Suprapubic skin (tissue), 4 donors: Measurements from ENCODE around the gene TEC. TPM values are rescaled to one million over a fixed set of nuclear protein-coding genes. Genes with fewer than 3 reads are reported as not detected.
"Not testable (repeated sequence)": the region's sequence is repeated elsewhere in the genome, so short reads cannot be mapped to it uniquely, and the experiment has no call there.

Experiments used
- DNase-seq, 2 donors: peaks; one replicate each; pipeline ENCODE4 v3.0.0-alpha.2; 2019; ENCODE audit warnings: low spot score in 2 of 2
- H3K27ac ChIP-seq: fragments of 200-600 bp; sonication (generic); one replicate; pipeline ENCODE4 v1.5.1; 2019
- H3K27me3 ChIP-seq: fragments of 200-600 bp; sonication (generic); one replicate; pipeline ENCODE4 v1.5.1; 2019
- H3K36me3 ChIP-seq: fragments of 200-600 bp; sonication (generic); one replicate; pipeline ENCODE4 v1.5.1; 2019
- H3K4me1 ChIP-seq: fragments of 200-600 bp; sonication (generic); one replicate; pipeline ENCODE4 v1.5.1; 2019
- H3K4me3 ChIP-seq: fragments of 200-600 bp; sonication (generic); one replicate; pipeline ENCODE4 v1.5.1; 2019; ENCODE audit warnings: mild to moderate bottlenecking
- H3K9me3 ChIP-seq: fragments of 200-600 bp; sonication (generic); one replicate; pipeline ENCODE4 v1.5.1; 2019
- EP300 ChIP-seq: sonication (generic); formaldehyde crosslinking; IDR thresholded peaks from one replicate; pipeline ENCODE4 v1.6.1; 2017; ENCODE audit warnings: antibody characterized with exemption
- POLR2A ChIP-seq, 2 donors: fragments of 450-650 bp; IDR thresholded peaks; one replicate each; pipeline ENCODE4 v1.6.1; 2017; ENCODE audit warnings: antibody characterized with exemption in 2 of 2, mild to moderate bottlenecking in 2 of 2, moderate library complexity in 2 of 2
- POLR2AphosphoS5 ChIP-seq, 3 donors: sonication (generic); formaldehyde crosslinking; IDR thresholded peaks; one replicate each; pipeline ENCODE4 v1.6.1; 2017; ENCODE audit warnings: antibody characterized with exemption in 3 of 3
- WGBS: methylation state at CpG from one replicate; pipeline ENCODE4 v1.1.5; 2018; 5-methylcytosine and 5-hydroxymethylcytosine counted together
- total RNA-seq, 4 donors: library from RNA; depleted of rRNA; stranded (reverse); fragments of >200 nt; gene quantifications; one replicate each; pipeline ENCODE4 v1.1.0, GENCODE V29; 2016
- TF ChIP-seq, protein P1 (sequence below), 2 donors: fragments of 200-600 bp in 1 of 2; fragments of 450-650 bp in 1 of 2; sonication (generic) in 1 of 2; IDR thresholded peaks; one replicate each; pipeline ENCODE4 v1.5.1; 2016 to 2019; ENCODE audit warnings: antibody characterized with exemption in 2 of 2, mild to moderate bottlenecking in 1 of 2, moderate library complexity in 1 of 2

Gene TEC
- total RNA-seq, 4 donors from 2014 or later = 4.1 to 18.8 (median 7.2) TPM

- H3K9me3 ChIP-seq = no peaks in the 10 kb centered on the region
- WGBS = 84% methylated on average over 7 of the region's 7 CpGs
- TF ChIP-seq EP300 (no peak), POLR2A (IDR thresholded peaks at IDR 0.05) (no peak), POLR2AphosphoS5 (IDR thresholded peaks at IDR 0.05) (no peak)
- TF ChIP-seq, protein P1, sequence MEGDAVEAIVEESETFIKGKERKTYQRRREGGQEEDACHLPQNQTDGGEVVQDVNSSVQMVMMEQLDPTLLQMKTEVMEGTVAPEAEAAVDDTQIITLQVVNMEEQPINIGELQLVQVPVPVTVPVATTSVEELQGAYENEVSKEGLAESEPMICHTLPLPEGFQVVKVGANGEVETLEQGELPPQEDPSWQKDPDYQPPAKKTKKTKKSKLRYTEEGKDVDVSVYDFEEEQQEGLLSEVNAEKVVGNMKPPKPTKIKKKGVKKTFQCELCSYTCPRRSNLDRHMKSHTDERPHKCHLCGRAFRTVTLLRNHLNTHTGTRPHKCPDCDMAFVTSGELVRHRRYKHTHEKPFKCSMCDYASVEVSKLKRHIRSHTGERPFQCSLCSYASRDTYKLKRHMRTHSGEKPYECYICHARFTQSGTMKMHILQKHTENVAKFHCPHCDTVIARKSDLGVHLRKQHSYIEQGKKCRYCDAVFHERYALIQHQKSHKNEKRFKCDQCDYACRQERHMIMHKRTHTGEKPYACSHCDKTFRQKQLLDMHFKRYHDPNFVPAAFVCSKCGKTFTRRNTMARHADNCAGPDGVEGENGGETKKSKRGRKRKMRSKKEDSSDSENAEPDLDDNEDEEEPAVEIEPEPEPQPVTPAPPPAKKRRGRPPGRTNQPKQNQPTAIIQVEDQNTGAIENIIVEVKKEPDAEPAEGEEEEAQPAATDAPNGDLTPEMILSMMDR (IDR thresholded peaks at IDR 0.05) = no peak
- no peaks in the 10 kb centered on the region for H3K27me3 ChIP-seq
- DNase-seq = no peak
- H3K4me1 ChIP-seq = no peaks in the 10 kb centered on the region
- no peak overlapping the region for H3K27ac ChIP-seq
- no peak overlapping the region for H3K4me3 ChIP-seq
- no peaks in the 10 kb centered on the region for H3K36me3 ChIP-seq
Measured at GRCh38 chr4:48225368-48226141, 44.1 kb downstream of the TEC start.

GRCh38 chr4:48224606-48225005 is 45.0 kb downstream of the TEC start:
- no peaks in the 10 kb centered on the region for H3K9me3 ChIP-seq
- DNase-seq = no peak
- 72% methylated on average over 5 of the region's 5 CpGs for whole genome bisulfite sequencing
- no peak for TF ChIP-seq POLR2AphosphoS5 (IDR thresholded peaks at IDR 0.05)
- no peak for TF ChIP-seq POLR2A (IDR thresholded peaks at IDR 0.05)
- H3K27me3 ChIP-seq = no peaks in the 10 kb centered on the region
- H3K4me1 ChIP-seq = no peaks in the 10 kb centered on the region
- H3K4me3 ChIP-seq = no peak overlapping the region
- H3K27ac ChIP-seq = no peak overlapping the region
- H3K36me3 ChIP-seq = no peaks in the 10 kb centered on the region

- Histone ChIP-seq H3K4me3 (no peak overlapping the region), H3K9me3 (no peaks in the 10 kb centered on the region), H3K36me3 (no peaks in the 10 kb centered on the region), H3K27ac (no peak overlapping the region), H3K4me1 (no peaks in the 10 kb centered on the region), H3K27me3 (no peaks in the 10 kb centered on the region)
- TF ChIP-seq POLR2A (IDR thresholded peaks at IDR 0.05) = no peak
- no peak for TF ChIP-seq EP300
- no peak for TF ChIP-seq POLR2AphosphoS5 (IDR thresholded peaks at IDR 0.05)
- TF ChIP-seq, protein P1 (IDR thresholded peaks at IDR 0.05) = no peak
- no peak for DNase-seq
- 55% methylated on average over 3 of the region's 3 CpGs for WGBS
Measured at GRCh38 chr4:48223633-48224295, 45.9 kb downstream of the TEC start.

DNA sequence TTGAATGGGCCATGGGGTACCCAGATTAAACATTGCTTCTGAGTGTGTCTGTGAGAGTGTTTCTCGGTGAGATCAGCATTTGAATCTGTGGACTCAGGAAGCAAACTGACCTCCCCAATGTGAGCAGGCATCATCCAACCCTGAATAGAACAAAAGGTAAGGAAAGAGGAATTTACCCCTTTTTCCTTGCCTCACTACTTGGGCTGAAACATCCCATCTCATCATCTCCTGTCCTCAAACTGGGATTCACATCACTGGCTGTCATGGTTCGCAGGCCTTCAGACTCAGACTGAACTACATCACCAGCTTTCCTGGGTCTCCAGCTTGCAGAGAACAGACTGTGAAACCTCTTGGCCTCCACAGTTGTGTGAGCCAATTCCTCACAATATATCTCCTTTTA is 47.1 kb downstream of the TEC start:
- TF ChIP-seq POLR2A (IDR thresholded peaks at IDR 0.05) (no peak), EP300 (no peak), POLR2AphosphoS5 (IDR thresholded peaks at IDR 0.05) (no peak)
- TF ChIP-seq, protein P1 (IDR thresholded peaks at IDR 0.05) = no peak
- Histone ChIP-seq H3K4me3 (no peak overlapping the region), H3K27ac (no peak overlapping the region), H3K9me3 (no peaks in the 10 kb centered on the region), H3K4me1 (no peaks in the 10 kb centered on the region), H3K27me3 (no peaks in the 10 kb centered on the region), H3K36me3 (no peaks in the 10 kb centered on the region)
- 92% methylated on average over 2 of the region's 2 CpGs for WGBS
- DNase-seq = no peak

GRCh38 chr4:48219430-48219829 is 50.2 kb downstream of the TEC start:
- DNase-seq, H3K27me3 ChIP-seq, H3K4me1 ChIP-seq, H3K27ac ChIP-seq, H3K9me3 ChIP-seq, H3K36me3 ChIP-seq, H3K4me3 ChIP-seq: not testable (repeated sequence)
- WGBS = 74% methylated on average over 8 of the region's 8 CpGs

GRCh38 chr4:48216563-48216962 is 53.1 kb downstream of the TEC start:
- WGBS = 100% methylated on average over 1 of the region's 1 CpG
- Histone ChIP-seq H3K4me1 (no peaks in the 10 kb centered on the region), H3K36me3 (no peaks in the 10 kb centered on the region), H3K9me3 (no peaks in the 10 kb centered on the region), H3K27me3 (no peaks in the 10 kb centered on the region), H3K27ac (no peak overlapping the region), H3K4me3 (no peak overlapping the region)
- TF ChIP-seq POLR2A (IDR thresholded peaks at IDR 0.05) = no peak
- no peak for TF ChIP-seq EP300
- TF ChIP-seq, protein P1 (IDR thresholded peaks at IDR 0.05) = no peak
- TF ChIP-seq POLR2AphosphoS5 (IDR thresholded peaks at IDR 0.05) = no peak
- no peak for DNase-seq
